ENCODE results near the gene FATE1. TPM values are rescaled to one million over a fixed set of nuclear protein-coding genes. Genes with fewer than 3 reads are reported as not detected.

FATE1 gene
- total and polyA plus RNA-seq, 2 of the 13 experiments (the other 11 are each of a cell fraction or from before 2014, with no cell fraction given): not detected

DNA sequence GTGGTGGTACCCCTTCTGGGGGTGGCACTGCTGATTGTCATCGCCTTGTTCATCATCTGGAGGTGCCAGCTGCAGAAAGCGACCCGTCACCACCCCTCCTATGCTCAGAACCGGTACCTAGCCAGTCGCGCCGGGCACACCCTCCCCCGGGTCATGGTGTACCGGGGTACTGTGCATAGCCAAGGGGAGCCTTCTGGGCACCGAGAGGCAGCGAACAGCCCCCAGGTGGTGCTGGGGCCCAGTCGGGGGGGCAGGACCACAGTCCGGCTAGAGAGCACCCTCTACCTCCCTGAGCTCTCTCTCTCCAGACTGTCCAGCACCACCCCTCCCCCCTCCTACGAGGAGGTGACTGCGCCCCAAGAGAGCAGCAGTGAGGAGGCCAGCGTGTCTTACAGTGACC, 15.3 kb upstream of the FATE1 start:
- no peaks in the 10 kb centered on the region for H4K20me1 ChIP-seq (ENCODE audit: insufficient read depth, low read length)
- H3K9ac ChIP-seq (ENCODE audit: insufficient read depth, low read depth, low read length): no peak overlapping the region
- no peaks in the 10 kb centered on the region for H3K79me2 ChIP-seq (ENCODE audit: insufficient read depth, low read length)
- H3K9me3 ChIP-seq (ENCODE audit: low read length): no peaks in the 10 kb centered on the region
- DNase-seq (ENCODE audit: low spot score): no peak
- no peaks in the 10 kb centered on the region for H3K27me3 ChIP-seq (ENCODE audit: control insufficient read depth in 1 of 2, insufficient read depth in 2 of 2, low read length in 2 of 2)
- H3K4me1 ChIP-seq (ENCODE audit: insufficient read depth, low read length): no peaks in the 10 kb centered on the region
- WGBS (ENCODE audit: low lambda C conversion rate): no CpG with 5 or more reads among the region's 16 CpGs
- H3K4me3 ChIP-seq (replicated peaks in 1 of 3; ENCODE audit: insufficient read depth in 1 of 3, low read depth in 2 of 3, low read length in 3 of 3): no peak overlapping the region
- TF ChIP-seq KAT2B (IDR thresholded peaks at IDR 0.05; ENCODE audit: borderline replicate concordance, low read depth, low read length) (no peak), KAT7 (CRISPR knock-in tag; IDR thresholded peaks at IDR 0.05; ENCODE audit: borderline replicate concordance) (no peak), EZH2 (conservative IDR thresholded peaks at IDR 0.05; ENCODE audit: low read depth, low read length) (no peak), THAP11 (CRISPR knock-in tag; IDR thresholded peaks at IDR 0.05) (no peak), DPF2 (CRISPR knock-in tag; IDR thresholded peaks at IDR 0.05; ENCODE audit: borderline replicate concordance, low read depth) (no peak), ZNF12 (CRISPR knock-in tag; IDR thresholded peaks at IDR 0.05) (no peak), PAF1 (CRISPR knock-in tag; IDR thresholded peaks at IDR 0.05) (no peak), THYN1 (CRISPR knock-in tag; IDR thresholded peaks at IDR 0.05; ENCODE audit: borderline replicate concordance, low read depth) (no peak), SP1 (IDR thresholded peaks at IDR 0.05) (no peak), SP1 (CRISPR knock-in tag; IDR thresholded peaks at IDR 0.05) (no peak), ZNF329 (CRISPR knock-in tag; IDR thresholded peaks at IDR 0.05; ENCODE audit: low read depth) (no peak), GFI1 (CRISPR knock-in tag; IDR thresholded peaks at IDR 0.05; ENCODE audit: borderline replicate concordance) (no peak)
- TF ChIP-seq, protein P1, sequence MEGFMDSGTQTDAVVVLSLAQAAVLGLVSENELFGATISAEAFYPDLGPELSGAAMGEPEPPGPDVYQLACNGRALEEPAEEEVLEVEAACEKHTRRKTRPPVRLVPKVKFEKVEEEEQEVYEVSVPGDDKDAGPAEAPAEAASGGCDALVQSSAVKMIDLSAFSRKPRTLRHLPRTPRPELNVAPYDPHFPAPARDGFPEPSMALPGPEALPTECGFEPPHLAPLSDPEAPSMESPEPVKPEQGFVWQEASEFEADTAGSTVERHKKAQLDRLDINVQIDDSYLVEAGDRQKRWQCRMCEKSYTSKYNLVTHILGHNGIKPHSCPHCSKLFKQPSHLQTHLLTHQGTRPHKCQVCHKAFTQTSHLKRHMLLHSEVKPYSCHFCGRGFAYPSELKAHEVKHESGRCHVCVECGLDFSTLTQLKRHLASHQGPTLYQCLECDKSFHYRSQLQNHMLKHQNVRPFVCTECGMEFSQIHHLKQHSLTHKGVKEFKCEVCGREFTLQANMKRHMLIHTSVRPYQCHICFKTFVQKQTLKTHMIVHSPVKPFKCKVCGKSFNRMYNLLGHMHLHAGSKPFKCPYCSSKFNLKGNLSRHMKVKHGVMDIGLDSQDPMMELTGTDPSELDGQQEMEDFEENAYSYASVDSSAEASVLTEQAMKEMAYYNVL (CRISPR knock-in tag; IDR thresholded peaks at IDR 0.05; ENCODE audit: borderline replicate concordance): no peak
- TF ChIP-seq, protein P2, sequence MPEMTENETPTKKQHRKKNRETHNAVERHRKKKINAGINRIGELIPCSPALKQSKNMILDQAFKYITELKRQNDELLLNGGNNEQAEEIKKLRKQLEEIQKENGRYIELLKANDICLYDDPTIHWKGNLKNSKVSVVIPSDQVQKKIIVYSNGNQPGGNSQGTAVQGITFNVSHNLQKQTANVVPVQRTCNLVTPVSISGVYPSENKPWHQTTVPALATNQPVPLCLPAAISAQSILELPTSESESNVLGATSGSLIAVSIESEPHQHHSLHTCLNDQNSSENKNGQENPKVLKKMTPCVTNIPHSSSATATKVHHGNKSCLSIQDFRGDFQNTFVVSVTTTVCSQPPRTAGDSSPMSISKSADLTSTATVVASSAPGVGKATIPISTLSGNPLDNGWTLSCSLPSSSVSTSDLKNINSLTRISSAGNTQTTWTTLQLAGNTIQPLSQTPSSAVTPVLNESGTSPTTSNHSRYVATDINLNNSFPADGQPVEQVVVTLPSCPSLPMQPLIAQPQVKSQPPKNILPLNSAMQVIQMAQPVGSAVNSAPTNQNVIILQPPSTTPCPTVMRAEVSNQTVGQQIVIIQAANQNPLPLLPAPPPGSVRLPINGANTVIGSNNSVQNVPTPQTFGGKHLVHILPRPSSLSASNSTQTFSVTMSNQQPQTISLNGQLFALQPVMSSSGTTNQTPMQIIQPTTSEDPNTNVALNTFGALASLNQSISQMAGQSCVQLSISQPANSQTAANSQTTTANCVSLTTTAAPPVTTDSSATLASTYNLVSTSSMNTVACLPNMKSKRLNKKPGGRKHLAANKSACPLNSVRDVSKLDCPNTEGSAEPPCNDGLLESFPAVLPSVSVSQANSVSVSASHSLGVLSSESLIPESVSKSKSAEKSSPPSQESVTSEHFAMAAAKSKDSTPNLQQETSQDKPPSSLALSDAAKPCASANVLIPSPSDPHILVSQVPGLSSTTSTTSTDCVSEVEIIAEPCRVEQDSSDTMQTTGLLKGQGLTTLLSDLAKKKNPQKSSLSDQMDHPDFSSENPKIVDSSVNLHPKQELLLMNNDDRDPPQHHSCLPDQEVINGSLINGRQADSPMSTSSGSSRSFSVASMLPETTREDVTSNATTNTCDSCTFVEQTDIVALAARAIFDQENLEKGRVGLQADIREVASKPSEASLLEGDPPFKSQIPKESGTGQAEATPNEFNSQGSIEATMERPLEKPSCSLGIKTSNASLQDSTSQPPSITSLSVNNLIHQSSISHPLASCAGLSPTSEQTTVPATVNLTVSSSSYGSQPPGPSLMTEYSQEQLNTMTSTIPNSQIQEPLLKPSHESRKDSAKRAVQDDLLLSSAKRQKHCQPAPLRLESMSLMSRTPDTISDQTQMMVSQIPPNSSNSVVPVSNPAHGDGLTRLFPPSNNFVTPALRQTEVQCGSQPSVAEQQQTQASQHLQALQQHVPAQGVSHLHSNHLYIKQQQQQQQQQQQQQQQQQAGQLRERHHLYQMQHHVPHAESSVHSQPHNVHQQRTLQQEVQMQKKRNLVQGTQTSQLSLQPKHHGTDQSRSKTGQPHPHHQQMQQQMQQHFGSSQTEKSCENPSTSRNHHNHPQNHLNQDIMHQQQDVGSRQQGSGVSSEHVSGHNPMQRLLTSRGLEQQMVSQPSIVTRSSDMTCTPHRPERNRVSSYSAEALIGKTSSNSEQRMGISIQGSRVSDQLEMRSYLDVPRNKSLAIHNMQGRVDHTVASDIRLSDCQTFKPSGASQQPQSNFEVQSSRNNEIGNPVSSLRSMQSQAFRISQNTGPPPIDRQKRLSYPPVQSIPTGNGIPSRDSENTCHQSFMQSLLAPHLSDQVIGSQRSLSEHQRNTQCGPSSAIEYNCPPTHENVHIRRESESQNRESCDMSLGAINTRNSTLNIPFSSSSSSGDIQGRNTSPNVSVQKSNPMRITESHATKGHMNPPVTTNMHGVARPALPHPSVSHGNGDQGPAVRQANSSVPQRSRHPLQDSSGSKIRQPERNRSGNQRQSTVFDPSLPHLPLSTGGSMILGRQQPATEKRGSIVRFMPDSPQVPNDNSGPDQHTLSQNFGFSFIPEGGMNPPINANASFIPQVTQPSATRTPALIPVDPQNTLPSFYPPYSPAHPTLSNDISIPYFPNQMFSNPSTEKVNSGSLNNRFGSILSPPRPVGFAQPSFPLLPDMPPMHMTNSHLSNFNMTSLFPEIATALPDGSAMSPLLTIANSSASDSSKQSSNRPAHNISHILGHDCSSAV (CRISPR knock-in tag; IDR thresholded peaks at IDR 0.05; ENCODE audit: borderline replicate concordance): no peak
- TF ChIP-seq, protein P3, sequence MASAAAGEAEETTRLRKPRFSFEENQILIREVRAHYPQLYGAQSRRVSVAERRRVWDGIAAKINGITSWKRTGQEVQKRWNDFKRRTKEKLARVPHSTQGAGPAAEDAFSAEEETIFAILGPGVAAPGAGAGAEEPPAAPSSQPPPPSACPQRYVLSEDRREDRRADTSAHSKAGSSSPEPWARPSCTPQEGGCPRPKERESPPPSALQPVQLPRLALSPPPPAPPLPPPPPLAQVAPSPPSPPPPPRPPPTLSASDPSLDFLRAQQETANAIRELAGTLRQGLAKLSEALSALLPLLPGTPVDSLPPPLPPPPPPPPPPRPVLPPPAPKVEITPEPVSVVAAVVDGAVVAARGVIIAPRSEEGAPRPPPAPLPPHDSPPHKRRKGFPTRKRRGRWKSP (CRISPR knock-in tag; IDR thresholded peaks at IDR 0.05): no peak
- no peak overlapping the region for H3K27ac ChIP-seq (ENCODE audit: extremely low read length, insufficient read depth, low read length)
- CTCF ChIA-PET (ENCODE audit: low intra/inter-chr PET ratio, low total read pairs): no interaction called here
- intact Hi-C loops (cut with micrococcal nuclease; ENCODE audit: unreplicated experiment): no loop called here
- ATAC-seq: no peak
- POLR2A ChIA-PET: no interaction called here
- no peak overlapping the region for H3K4me2 ChIP-seq (ENCODE audit: low read depth, low read length)
- no peak for FAIRE-seq
- no TSS peak for BruUV-seq (replicated peaks)
- in situ Hi-C loops (cut with HindIII; ENCODE audit: extremely low pct_ligation_motif_present, low pct_unique_long_range_greater_than_20kb): no loop called here
- H2AFZ ChIP-seq (ENCODE audit: low read length): no peak overlapping the region
- no peaks in the 10 kb centered on the region for H3K36me3 ChIP-seq (replicated peaks in 1 of 2; ENCODE audit: control insufficient read depth in 1 of 2, insufficient read depth in 2 of 2, low read length in 2 of 2)
